Epidermal melanocyte (primary cell): Measurements from ENCODE around the gene RECQL5.

ENCODE experiments used
- DNase-seq: peaks from one replicate; pipeline ENCODE4 v3.0.0; 2011; ENCODE audit warnings: low spot score; ENCODE audit not compliant: insufficient read length

The RECQL5 gene

GRCh38 chr17:75619506-75620431 is 47.2 kb downstream of the RECQL5 start:
- DNase-seq, result no peak

- no peak for DNase-seq
Observed at GRCh38 chr17:75617675-75618074, 49.3 kb downstream of the RECQL5 start.

DNA sequence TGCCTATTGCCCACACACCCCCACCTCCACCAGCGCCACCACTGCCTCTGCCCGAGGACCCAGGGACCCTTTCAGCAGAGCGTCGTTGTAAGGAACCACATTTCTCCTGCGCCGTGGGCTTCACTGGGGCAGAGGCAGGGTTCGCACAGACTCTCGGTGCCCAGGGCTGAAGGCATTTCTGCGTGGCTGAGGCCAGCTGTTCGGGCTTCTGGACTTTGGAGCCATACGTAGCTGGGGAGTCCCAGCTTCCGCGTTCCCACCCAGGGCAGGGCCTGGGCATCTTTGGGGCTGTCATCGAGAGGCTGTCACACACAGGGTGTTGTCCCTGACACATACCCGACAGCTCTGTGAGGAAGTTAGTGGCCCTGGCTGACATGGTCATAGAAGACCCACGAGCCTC is 49.7 kb downstream of the RECQL5 start:
- no peak for DNase-seq

- no peak for DNase-seq
Observed at GRCh38 chr17:75616521-75617122, 50.3 kb downstream of the RECQL5 start.

- DNase-seq, result no peak
Observed at GRCh38 chr17:75615301-75615700, 51.7 kb downstream of the RECQL5 start.

GRCh38 chr17:75614556-75615270 is 52.2 kb downstream of the RECQL5 start:
- DNase-seq, result no peak

- DNase-seq, result no peak
Observed at GRCh38 chr17:75614006-75614405, 52.9 kb downstream of the RECQL5 start.

DNA sequence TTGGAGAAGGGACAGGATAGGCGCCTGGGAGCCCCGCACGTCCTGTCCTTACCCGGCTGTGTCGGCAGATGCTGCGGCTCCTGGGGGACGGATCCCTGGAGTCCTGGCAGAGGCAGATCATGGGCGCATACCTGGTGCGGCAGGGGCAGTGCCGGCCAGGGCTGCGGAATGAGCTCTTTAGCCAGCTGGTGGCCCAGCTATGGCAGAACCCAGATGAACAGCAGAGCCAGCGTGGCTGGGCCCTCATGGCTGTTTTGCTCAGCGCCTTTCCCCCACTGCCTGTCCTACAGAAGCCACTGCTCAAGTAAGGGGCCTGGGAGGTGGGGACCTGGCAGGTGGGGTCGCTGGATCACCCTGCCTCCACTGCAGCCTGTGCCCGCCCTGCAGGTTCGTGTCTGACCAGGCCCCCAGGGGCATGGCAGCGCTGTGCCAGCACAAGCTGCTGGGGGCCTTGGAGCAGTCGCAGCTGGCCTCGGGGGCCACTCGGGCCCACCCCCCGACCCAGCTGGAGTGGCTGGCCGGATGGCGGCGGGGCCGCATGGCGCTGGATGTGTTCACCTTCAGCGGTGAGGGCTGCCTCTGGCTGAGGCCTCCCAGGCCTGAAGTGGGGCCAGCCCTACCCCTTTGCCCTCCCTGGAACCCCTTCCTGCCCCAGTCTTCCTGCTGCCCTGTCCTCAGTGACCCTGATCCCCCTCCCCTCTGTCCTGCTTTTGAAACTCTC is 53.9 kb downstream of the RECQL5 start:
- DNase-seq, result no peak

GRCh38 chr17:75611851-75612429 is 55.0 kb downstream of the RECQL5 start:
- DNase-seq, result no peak

DNA sequence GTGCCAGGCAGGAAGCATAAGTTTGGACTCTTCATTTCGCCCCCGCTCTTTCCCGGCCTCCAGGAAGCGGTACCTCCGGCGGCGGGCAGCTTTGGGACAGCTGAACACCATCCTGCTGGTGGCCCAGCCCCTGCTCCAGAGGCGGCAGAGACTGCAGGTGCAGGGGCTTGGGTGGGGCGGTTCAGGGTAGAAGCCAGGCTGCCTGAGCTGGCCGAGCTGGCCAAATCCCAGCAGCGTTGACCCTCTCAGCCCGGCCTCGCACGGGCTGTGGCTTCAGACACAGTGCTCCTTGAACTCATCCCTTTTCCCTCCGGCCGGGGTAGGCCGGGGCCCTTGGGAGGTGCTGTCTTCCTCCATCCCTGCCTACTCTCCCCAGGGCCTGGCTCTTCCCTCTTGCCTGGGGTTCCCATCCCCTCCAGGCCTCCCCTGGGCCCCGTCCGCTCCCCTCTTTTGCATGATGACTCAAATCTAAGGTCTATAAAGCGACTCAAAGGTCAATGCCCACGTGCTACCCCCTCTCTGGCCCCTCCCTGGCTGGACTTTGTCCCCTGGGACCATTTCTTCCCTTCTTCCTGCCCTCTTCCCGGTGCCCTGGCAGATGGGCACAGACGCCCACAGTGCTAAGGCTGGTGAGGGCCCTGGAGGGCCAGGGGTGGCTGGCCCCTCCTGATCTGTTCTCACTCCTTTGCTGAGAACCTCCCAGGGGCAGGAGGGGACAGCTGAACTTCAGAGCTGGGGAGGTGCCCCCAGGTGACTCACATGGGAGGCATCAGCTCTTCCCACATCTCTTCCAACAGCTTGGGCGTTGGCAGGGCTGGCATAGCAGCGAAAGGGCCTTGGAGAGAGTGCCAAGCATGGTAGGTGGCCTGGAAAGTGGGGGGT is 56.6 kb downstream of the RECQL5 start:
- no peak for DNase-seq

- DNase-seq, result no peak
Observed at GRCh38 chr17:75607086-75607485, 59.9 kb downstream of the RECQL5 start.

DNA sequence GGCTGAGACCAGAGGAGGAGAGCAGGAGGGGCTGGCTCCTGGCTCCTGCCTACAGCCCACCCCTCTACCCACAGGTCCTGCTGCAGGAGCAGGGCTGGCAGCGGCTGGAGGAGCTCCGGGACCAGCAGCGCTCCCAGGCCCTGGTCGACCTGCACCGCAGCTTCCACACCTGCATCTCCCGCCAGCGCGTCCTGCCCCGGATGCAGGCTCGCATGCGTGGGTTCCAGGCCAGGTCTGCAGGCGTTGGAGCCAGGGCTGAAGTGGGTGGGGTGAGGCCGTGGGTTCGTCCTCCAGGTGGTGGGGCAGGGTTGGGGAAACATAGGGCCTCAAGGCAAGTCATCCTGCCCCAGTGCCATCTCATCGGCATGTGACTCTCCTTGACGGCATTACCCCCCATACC is 61.2 kb downstream of the RECQL5 start:
- no peak for DNase-seq

GRCh38 chr17:75604034-75604695 is 62.8 kb downstream of the RECQL5 start:
- no peak for DNase-seq

- no peak for DNase-seq
Observed at GRCh38 chr17:75603123-75603522, 63.8 kb downstream of the RECQL5 start.

GRCh38 chr17:75602644-75603043 is 64.3 kb downstream of the RECQL5 start:
- no peak for DNase-seq

DNA sequence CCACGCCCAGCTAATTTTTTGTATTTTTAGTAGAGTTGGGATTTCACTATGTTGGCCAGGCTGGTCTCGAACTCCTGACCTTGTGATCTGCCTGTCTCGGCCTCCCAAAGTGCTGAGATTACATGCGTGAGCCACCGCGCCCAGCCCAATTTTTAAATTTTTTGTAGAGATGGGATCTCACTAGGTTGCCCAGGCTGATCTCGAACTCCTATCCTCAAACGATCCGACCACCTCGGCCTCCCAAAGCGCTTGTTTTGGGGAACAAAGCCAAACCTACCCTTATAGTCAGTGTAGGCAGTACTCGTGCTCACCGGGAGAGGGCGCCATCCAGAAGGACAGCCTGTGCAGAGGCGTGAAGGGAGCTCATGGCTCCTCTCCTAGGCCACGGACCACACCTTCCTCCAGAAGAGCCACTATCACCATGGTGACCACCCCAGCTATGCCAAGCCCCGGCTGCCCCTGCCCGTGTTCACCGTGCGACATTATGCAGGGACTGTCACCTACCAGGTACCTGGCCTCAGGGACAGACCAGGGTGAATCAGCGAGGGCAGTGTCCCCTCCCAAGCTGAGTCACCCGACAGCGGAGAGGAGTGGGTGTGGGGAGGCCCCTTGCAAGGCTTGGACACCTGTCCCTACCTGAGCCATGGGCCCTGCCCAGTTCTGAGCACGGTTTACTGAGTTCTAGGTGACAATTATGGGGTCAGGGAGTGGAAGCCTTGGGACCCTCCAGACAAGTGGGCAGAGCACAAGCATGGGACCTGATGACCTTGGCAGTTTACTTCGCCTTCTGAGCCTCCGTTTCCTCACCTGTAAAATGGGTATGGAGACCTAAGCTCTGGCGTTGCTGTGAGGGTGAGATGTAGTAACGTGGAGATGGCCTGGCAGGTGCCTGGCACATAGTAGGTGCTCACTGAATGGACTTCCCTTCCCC is 65.6 kb downstream of the RECQL5 start:
- no peak for DNase-seq

DNA sequence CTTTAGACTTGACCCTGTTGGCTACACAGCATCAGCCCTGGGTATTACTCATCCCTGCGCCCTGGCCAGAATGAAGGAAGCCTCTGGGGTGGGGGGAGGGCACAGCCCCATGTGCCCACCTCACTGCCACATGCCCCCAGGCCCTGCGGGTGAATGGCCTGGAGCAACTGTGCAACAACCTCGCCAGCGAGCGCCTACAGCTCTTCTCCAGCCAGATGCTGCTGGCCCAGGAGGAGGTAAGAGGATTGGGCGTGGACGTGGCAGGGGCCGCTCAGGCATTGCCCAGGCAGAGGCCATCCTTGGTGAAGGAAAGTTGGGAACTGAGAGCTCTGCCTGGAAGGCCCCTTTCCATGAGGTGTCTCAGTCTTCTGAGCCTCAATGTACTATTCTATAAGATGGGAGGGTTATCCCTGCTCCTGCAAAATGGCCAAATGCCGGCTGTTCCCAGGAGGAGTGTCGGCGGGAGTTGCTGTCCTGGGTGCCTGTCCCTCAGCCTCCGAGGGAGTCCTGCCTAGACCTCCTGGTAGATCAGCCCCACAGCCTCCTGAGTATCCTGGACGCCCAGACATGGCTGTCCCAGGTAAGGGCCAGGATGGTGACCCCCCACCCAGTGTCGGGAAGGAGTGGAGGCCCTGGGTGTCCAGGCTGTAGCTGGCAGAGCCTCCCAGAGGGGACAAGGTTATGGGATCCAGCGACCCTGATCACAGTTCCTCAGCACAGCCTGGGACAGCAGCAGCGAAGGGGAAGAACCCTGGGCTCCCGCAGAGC is 70.5 kb downstream of the RECQL5 start:
- DNase-seq, result no peak

- DNase-seq, result no peak
Observed at GRCh38 chr17:75595920-75596313, 71.0 kb downstream of the RECQL5 start.
